Measurements from ENCODE around the gene NME2.

The NME2 gene

GRCh38 chr17:51166198-51166986 lies at the start of gene NME2:
NME2 (plus strand) TSS chr17:51166411; CDS start chr17:51166831, 420 bp downstream.
- peak; percentile 72 for DNase-seq

DNA sequence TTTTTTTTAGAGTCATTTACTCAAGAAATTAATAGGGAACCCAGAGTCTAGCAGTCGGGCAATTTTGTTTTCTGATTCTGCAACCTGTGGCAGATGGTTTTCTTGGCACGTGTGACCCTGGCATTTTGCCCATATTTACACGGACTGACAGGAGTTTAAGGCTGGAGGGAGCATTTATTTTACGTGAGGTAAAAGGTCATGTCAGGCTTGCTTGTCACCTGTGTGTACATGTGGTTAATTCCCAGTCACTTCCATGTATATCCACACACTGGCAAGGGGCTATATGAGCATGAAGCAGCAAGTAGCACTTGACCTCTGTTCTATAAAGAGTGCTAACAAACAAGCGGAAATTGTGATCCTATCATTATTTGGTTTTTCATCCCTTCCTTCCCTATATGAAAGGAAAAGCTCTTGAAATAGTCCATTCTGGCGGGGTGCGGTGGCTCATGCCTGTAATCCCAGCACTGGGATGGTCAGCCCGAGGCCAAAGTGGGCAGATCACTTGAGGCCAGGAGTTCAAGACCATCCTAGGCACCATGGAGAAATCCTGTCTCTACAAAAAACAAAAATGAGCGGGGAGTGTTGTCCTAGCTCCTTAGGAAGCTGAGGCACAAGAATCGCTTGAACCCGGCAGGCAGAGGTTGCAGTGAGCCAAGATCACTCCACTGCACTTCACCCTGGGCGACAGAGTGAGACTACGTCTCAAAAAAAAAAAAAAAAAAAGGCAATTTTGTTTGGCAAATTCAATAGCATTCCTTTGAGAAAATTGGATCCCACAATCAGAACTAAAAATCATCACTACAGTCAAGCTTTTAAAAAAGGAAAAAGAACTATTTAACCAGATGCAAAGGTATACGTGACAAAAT lies 47.6 kb upstream of the NME2 start:
- no peak for DNase-seq

GRCh38 chr17:51119415-51120356 lies 46.5 kb upstream of the NME2 start:
- peak; percentile 41 for DNase-seq

GRCh38 chr17:51120357-51120738 lies 45.9 kb upstream of the NME2 start:
- peak; percentile 53 for DNase-seq

DNA sequence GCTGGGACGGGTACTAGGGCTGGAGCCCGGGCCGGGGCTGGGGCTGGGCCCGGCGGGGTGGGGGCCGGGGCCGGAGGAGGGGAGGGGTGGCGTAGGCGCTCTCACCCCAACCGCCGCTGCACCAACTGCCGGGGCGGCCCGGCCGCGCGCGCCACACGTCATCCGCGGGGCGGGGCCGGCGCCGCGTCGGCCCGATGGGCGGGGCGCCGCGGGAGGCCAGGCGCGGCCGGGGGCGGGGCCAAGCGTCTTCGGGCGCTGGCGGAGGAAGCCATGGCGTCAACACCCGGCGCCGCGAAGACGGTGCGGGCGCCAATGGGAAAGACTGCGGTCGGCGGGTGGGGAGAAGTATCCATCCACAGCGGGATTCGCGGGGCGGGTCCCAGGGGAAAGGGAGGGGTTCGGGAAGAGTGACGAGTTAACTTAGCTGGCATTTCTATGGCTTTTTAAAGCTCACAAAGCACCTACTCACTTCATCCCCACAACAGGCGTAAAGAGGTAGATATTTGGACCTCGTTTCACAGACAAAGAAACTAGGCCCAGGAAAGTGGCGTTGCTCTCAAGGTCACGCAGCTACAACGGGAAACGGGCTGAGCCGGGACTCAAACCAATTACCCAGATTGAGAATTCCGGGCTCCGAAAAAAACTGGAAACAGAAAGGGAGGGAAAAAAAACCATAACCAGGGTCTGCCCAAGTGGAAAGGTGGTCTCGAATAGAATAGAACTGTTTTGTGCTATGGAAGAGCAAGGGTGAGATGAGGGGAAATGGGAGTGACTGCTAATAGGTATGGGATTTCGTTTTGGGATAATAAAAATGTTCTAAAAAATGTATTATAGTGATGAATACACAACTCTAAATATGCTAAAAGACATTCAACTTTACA lies 45.2 kb upstream of the NME2 start, which contains the start of gene SPAG9:
TSS of gene SPAG9 (minus strand) at position 130 of the 881 bp plus-strand sequence. CDS start 212 bp downstream, outside the sequence.
- peak; percentile 92 for DNase-seq

GRCh38 chr17:51121620-51122472 lies 44.4 kb upstream of the NME2 start:
- DNase-seq, result peak; percentile 89

DNA sequence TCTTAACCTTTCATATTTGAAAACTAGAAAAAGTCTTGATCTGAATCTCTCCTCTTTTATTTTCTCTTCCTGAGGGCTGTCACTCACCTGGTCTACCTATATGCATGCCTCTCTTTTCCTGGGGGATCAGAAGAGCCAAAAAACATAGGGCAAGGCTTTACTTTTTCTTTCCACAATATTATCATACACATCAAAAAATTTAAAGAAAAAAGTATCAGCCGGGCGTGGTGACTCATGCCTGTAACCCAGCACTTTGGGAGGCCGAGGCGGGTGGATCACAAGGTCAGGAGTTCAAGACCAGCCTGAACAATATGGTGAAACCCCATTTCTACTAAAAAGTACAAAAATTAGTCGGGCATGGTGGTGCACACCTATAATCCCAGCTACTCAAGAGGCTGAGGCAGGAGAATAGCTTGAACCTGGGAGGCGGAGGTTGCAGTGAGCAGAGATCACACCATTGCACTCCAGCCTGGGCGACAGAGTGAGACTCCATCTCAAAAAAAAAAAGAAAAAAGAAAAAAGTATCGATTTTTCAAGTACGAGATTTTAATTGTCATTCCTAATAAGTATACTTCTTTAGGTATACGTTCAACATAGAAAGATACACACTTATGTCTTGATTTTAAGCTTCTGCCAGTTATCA lies 43.6 kb upstream of the NME2 start:
- DNase-seq, result peak; percentile 9

DNA sequence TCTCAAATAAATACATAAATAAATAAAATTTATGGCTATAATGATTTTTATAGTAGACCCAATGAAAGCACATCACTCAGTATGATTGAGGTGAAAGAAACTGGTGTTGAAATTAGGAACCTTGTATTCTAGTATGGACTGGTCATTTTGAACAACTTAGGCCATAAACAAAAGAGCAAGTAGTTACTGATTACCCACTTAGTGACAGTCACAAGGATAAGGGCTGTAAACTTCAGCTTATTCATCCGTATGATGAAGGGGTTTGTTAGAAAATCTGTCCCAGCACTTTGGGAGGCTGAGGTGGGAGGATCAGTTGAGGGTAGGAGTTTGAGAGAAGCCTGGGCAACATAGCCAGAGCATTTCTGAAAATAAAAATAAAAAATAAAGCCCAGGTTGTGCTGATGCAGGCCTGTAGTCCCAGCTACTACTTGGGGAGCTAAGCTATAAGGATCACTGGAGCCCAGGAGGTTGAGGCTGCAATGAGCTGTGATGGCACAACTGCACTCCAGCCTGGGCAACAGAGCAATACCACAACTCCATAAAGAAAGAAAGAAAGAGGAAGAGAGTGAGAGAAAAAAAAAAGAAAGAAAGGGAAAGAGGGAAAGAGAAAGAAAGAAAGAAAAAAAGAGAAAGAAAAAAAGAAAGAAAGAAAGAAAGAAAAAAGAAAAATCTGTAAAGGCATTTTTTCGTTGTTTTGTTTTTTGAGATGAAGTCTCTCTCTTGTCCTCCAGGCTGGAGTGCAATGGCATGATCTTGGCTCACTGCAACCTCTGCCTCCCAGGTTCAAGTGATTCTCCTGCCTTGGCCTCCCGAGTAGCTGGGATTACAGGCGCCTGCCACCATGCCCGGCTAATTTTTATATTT lies 41.3 kb upstream of the NME2 start:
- no peak for DNase-seq

- no peak for DNase-seq
Observed at GRCh38 chr17:51128076-51128475, 38.1 kb upstream of the NME2 start.

DNA sequence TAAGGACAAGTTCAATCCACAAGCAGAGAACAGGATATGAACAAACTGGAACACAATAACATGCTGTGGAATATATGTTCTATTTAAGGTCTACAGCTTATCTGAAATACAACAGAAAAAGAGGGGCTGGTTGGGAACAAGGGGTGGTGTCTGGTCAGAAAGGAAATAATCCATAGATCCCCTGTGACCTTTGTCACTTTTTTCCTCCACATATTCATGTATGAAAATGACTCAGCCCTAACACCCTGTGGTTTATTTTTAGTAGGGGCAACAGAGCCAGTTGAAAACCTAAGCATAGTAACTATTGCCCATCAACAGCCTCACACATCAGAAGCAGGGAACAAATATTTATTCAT lies 33.3 kb upstream of the NME2 start:
- no peak for DNase-seq

- no peak for DNase-seq
Observed at GRCh38 chr17:51133365-51133764, 32.8 kb upstream of the NME2 start.

GRCh38 chr17:51135956-51136355 lies 30.3 kb upstream of the NME2 start:
- no peak for DNase-seq

DNA sequence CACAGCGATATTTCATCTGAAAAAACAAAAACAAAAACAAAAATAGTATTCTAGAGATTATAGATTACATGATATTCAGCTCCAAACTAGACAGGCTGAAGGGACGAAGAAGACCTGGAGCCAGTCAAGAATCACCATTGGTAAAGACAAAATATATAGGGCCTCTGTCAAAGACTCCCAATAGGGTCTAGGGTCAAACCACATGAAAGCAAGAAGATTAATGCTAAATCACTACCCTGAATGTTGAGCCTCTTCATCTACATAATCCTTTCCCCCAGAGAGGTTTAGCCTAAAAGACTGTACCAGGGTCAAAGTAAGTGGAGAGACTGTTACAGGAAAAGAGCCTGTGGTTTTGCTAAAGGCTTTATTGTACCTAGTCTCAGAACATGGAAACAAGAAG lies 23.6 kb upstream of the NME2 start:
- no peak for DNase-seq

GRCh38 chr17:51144266-51145022 lies 21.8 kb upstream of the NME2 start:
- DNase-seq, result no peak

GRCh38 chr17:51147650-51148049 lies 18.6 kb upstream of the NME2 start:
- DNase-seq, result no peak

DNA sequence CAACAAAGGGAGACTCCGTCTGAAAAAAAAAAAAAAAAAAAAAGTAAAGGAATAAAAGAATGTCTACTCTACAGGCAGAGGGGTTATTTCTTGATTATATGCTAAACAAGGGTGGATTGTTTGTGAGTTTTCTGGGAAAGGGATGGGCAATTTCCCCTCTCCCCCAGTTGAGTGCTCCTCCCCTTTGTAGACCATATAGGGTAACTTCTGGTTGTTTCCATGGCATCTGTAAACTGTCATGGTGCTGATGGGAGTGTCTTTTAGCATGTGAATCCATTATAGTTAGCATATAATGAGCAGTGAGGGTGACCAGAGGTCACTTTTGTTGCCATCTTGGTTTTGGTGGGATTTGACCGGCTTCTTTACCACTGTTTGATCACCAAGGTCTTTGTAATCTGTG lies 17.0 kb upstream of the NME2 start:
- no peak for DNase-seq

DNA sequence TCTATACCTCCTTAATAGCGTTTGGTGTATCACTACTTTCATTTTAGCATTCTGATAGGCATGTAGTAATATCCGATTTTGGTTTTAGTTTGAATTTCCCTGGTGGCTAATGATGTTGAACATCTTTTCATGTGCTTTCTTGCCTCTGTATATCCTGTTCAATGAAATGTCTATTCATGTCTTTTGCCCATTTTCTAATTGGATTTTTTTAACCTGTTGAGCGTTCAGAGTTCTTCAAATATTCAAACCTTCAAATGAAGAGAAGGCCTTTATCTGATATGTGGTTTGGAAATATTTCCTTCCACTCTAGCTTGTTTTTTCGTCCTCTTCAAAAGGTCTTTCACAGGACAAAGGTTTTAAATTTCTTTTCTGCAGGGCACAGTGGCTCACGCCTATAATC lies 15.3 kb upstream of the NME2 start:
- DNase-seq, result no peak

GRCh38 chr17:51152766-51153209 lies 13.4 kb upstream of the NME2 start:
- DNase-seq, result no peak
